Measurements from ENCODE around the gene PTK7.

- TF ChIP-seq CTCF (IDR thresholded peaks at IDR 0.05) (no peak), POLR2A (IDR thresholded peaks at IDR 0.05) (no peak)
Measured at GRCh38 chr6:43040542-43041257, 35.4 kb upstream of the PTK7 start.
